ENCODE measurements around the gene HOXC4. TPM values are rescaled to one million over a fixed set of nuclear protein-coding genes. Genes with fewer than 3 reads are reported as not detected.

The HOXC4 gene
- polyA plus RNA-seq, 1 donor from 2014 or later: not detected

GRCh38 chr12:54012631-54013409 is 40.8 kb upstream of the HOXC4 start:
- no peaks in the 10 kb centered on the region for H3K9me2 ChIP-seq (ENCODE audit: insufficient read depth, low read length)
- no peaks in the 10 kb centered on the region for H3K79me2 ChIP-seq (replicated peaks; ENCODE audit: insufficient read depth, low read length)
- H3K4me2 ChIP-seq (ENCODE audit: low read length): no peak overlapping the region

GRCh38 chr12:54014377-54015017 is 39.1 kb upstream of the HOXC4 start:
- no peak overlapping the region for H3K4me2 ChIP-seq (ENCODE audit: low read length)
- no peak overlapping the region for H3K4me3 ChIP-seq (ENCODE audit: low read length)
- H3K9me3 ChIP-seq (ENCODE audit: low read length): no peaks in the 10 kb centered on the region
- no peaks in the 10 kb centered on the region for H4K20me1 ChIP-seq (ENCODE audit: insufficient read depth)
- H3K36me3 ChIP-seq (ENCODE audit: insufficient read depth, low read length): no peaks in the 10 kb centered on the region
- no peaks in the 10 kb centered on the region for H3K79me2 ChIP-seq (replicated peaks; ENCODE audit: insufficient read depth, low read length)
- no peak for TF ChIP-seq REST (IDR thresholded peaks at IDR 0.05; ENCODE audit: borderline replicate concordance)
- no peak for TF ChIP-seq CTCF (IDR thresholded peaks at IDR 0.05; ENCODE audit: poor library complexity, severe bottlenecking)
- TF ChIP-seq TAF1 (IDR thresholded peaks at IDR 0.05; ENCODE audit: low read depth): no peak
- no peak for TF ChIP-seq SMC3 (conservative IDR thresholded peaks at IDR 0.05; ENCODE audit: poor library complexity)
- no peaks in the 10 kb centered on the region for H3K9me2 ChIP-seq (ENCODE audit: insufficient read depth, low read length)
- no peak overlapping the region for H3K9ac ChIP-seq (ENCODE audit: low read length)
- H3K27ac ChIP-seq (ENCODE audit: low read length): no peak overlapping the region
- no peaks in the 10 kb centered on the region for H3F3A ChIP-seq (ENCODE audit: insufficient read depth, low read length, poor library complexity, severe bottlenecking)
- peaks cover 98% of the 10 kb centered on the region for H3K27me3 ChIP-seq (ENCODE audit: insufficient read depth, low read depth, low read length)
- no peak overlapping the region for H2AFZ ChIP-seq (ENCODE audit: low read depth, low read length)

More at GRCh38 chr12:54012631-54013409, 40.8 kb upstream of the HOXC4 start:
- H3K27me3 ChIP-seq (ENCODE audit: insufficient read depth, low read depth, low read length): peaks cover 98% of the 10 kb centered on the region
- H3K4me3 ChIP-seq (ENCODE audit: low read length): no peak overlapping the region
- no peak overlapping the region for H3K9ac ChIP-seq (ENCODE audit: low read length)
- no peak for TF ChIP-seq CTCF (IDR thresholded peaks at IDR 0.05; ENCODE audit: poor library complexity, severe bottlenecking)
- TF ChIP-seq EZH2 (IDR thresholded peaks at IDR 0.05; ENCODE audit: borderline replicate concordance, insufficient read depth, low read length, poor library complexity, severe bottlenecking): no peak
- H3K36me3 ChIP-seq (ENCODE audit: insufficient read depth, low read length): no peaks in the 10 kb centered on the region
- H3K27ac ChIP-seq (ENCODE audit: low read length): no peak overlapping the region
- H2AFZ ChIP-seq (ENCODE audit: low read depth, low read length): no peak overlapping the region
- no peaks in the 10 kb centered on the region for H3K9me3 ChIP-seq (ENCODE audit: low read length)
- H3F3A ChIP-seq (ENCODE audit: insufficient read depth, low read length, poor library complexity, severe bottlenecking): no peaks in the 10 kb centered on the region
- no peaks in the 10 kb centered on the region for H4K20me1 ChIP-seq (ENCODE audit: insufficient read depth)
